Fibroblast of lung (primary cell): ENCODE measurements around the gene PPP1R7.

Source experiments
- EZH2 ChIP-seq: IDR thresholded peaks from 2 replicates; pipeline ENCODE4 v1.5.1; 2012; ENCODE audit warnings: low read length, control low read depth, mild to moderate bottlenecking; ENCODE audit errors: missing control alignments
- TF ChIP-seq, protein P1 (sequence below), 2 donors: IDR thresholded peaks in 1 of 2; conservative IDR thresholded peaks in 1 of 2; 1 replicate in 1 of 2; 2 replicates in 1 of 2; pipeline ENCODE4 v1.5.1; 2011 to 2012; ENCODE audit warnings: low read length in 2 of 2, control low read depth in 1 of 2, inconsistent platforms in 1 of 2, low read depth in 1 of 2, mild to moderate bottlenecking in 1 of 2

DNA sequence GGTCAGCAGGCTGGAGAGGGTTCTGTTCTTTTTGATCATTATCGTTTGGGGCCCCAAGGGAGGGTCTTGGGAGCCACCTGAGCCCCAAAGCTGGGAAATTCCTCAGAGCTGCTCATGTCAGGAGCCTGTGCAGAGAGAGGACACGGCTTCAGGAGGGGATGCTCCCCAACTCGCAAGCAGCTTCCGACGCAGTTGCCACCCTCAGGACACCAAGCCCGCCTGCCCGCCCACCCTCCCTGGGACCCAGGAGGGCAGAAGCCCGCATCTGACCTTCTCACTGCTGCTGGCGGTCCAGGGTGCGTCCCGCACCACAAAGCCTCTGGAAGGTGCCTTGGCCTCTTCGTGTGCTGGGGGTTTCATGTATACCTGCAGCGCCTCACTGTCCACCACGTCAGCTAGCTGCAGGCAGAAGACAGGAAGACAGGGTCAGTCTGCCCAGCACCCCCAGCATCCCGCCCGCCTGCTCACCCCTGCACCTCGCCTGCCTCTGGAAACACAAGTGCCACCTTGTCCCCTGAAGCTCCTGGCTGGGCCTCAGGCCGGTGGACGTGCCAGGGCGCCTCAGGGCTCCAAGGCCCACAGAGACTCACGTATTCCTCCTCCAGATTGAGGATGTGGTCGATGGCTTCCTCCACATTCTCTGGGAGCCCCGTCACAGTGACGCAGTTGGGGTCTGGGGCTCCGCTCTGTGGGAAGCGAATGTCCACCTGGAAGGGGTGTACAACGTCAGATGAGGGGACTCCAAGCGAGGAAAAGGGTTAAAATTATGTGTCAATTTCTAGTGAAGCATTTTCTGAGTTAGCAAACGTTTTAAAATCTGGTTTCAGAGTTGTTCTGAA, 79.5 kb downstream of the PPP1R7 start:
- TF ChIP-seq, protein P1, sequence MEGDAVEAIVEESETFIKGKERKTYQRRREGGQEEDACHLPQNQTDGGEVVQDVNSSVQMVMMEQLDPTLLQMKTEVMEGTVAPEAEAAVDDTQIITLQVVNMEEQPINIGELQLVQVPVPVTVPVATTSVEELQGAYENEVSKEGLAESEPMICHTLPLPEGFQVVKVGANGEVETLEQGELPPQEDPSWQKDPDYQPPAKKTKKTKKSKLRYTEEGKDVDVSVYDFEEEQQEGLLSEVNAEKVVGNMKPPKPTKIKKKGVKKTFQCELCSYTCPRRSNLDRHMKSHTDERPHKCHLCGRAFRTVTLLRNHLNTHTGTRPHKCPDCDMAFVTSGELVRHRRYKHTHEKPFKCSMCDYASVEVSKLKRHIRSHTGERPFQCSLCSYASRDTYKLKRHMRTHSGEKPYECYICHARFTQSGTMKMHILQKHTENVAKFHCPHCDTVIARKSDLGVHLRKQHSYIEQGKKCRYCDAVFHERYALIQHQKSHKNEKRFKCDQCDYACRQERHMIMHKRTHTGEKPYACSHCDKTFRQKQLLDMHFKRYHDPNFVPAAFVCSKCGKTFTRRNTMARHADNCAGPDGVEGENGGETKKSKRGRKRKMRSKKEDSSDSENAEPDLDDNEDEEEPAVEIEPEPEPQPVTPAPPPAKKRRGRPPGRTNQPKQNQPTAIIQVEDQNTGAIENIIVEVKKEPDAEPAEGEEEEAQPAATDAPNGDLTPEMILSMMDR (conservative IDR thresholded peaks at IDR 0.05 in 1 of 2, IDR thresholded peaks at IDR 0.05 in 1 of 2; ENCODE audit: low read depth in 1 of 2, low read length in 2 of 2): no peak
- no peak for TF ChIP-seq EZH2
